Endothelial cell of hepatic sinusoid (primary cell): ENCODE results near the gene PROCA1.
"Not testable (repeated sequence)": the region's sequence is repeated elsewhere in the genome, so short reads cannot be mapped to it uniquely, and the experiment has no call there.

Experiments
- in situ Hi-C: cut with HindIII; loops from 2 replicates; pipeline ENCODE4 v1.10.0; 2017; ENCODE audit warnings: low sequenced_read_pairs

The PROCA1 gene

DNA sequence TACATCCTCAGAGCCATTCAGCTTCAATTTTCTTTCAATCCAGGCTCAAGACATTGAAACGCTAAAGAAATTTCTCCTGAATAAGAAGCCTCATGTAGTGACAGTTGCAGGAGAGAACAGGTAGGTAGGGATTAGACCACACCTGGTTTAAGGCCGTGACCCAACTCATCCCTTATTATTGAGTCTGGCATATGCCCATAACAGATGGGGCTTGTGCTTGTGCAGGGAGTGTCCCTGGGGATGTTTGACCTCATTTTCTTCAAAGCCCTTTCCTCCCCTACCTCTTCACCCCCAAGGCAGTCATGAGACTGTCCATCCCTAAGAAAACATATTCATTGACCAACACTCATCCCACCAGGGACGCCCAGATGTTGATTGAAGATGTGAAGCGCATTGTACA lies 25.4 kb downstream of the PROCA1 start:
- in situ Hi-C loops = no loop called here

DNA sequence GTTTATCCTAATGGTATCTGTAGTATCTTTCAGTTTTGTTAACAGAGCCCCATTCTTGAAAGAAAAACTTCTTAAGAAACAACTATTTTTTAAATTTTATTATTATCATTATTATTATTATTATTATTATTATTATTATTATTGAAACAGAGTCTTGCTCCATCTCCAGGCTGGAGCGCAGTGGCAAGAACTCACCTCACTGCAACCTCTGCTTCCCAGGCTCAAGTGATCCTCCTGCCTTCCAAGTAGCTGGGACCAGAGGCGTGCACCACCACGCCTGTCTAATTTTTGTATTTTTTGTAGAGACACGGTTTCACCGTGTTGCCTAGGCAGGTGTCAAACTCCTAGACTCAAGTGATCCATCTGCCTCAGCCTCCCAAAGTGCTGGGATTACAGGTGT lies 26.3 kb downstream of the PROCA1 start:
- in situ Hi-C loops = no loop called here

DNA sequence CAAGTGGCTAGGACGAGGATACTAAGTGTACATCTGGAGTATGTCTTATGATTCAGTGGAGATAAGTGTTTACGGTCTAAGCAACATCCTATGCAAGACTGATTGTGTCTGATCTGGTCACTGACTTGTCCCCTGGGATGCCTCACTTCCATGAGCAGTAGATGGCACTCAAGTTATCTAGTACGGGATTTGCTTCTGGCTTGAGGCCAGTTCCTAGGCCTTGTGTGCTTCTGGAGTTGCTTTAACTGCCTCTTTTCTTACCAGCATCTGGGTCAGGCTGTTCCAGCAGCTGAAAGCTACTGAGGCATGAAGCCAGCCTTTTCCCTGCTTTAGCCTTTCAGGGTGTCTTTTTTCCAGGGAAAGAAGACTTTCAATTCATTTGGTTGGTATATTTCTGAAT lies 26.7 kb downstream of the PROCA1 start:
- in situ Hi-C loops = no loop called here

- in situ Hi-C loops = no loop called here
These were observed 29.0 kb downstream of the PROCA1 start for GRCh38 chr17:28682655-28683054.

- in situ Hi-C loops = no loop called here
These were observed 35.7 kb downstream of the PROCA1 start for GRCh38 chr17:28675980-28676379.

DNA sequence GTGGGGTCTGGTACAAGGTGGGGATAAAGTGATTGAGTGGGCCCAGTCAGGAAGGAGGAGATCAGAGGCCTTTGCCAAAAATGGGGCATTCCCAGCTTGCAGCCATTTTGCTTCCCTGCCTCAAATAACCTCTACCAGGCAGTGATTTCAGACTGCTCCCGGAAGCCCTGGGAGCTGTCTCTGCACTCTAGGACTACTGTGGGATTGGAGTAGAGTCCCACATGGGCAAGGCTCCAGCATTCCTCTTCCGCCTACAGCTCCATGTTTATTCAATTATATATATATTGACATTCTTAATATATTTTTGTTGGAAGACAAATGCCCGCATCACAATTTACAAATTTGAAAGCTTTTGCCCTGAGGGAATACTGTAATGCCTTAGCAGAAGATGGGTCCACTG lies 36.2 kb downstream of the PROCA1 start:
- in situ Hi-C loops = no loop called here

- in situ Hi-C loops = loop anchor here (5.0 to 10.0 kb wide), 2 partner anchors 43 to 55 kb away; partner anchors contain the start of genes NEK8 and TLCD1
These were observed 41.8 kb downstream of the PROCA1 start for GRCh38 chr17:28669918-28670317.

DNA sequence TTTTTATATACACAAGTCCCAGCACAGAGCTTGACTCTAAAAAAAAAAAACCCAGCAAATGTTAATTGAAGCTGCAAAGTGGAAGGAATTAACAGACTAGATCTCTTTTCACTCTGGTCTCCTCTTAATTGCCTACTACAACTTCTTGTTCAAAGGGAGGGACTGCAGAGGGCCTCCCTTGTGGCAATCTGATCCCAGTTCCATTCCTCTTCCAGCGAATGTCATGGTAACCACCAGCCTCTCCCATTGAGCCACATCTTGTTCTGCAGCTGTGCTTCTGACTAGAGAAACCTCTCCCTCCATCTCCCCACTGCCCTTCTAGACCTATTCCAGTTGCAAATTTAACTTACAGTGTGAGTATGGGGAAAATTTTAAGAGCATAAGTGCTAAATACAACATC lies 43.8 kb downstream of the PROCA1 start:
- in situ Hi-C loops = loop anchor here (10.0 kb wide), 1 partner anchor 57 kb away; the partner anchor contains the start of genes NEK8 and TLCD1

- in situ Hi-C loops = loop anchor here (10.0 kb wide), 1 partner anchor 59 kb away; the partner anchor contains the start of genes NEK8 and TLCD1
These were observed 45.7 kb downstream of the PROCA1 start for GRCh38 chr17:28665994-28666393.

DNA sequence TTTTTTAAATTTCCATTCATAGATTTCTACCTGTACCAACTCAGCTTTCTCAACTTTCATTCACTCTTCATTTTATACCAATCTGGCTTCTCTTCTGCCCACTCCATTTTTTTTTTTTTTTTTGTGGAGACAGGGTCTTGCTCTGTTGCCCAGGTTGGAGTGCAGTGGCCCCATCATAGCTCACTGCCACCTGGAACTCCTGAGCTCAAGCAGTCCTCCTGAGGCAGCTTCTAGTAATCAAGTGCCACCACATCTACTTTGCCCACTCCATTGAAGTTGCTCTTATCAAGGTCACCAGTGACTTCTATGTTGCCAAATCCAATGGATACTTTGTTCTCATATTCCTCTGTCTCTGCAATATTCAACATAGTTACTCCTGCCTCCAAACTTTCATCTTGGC lies 48.0 kb downstream of the PROCA1 start:
- in situ Hi-C loops = loop anchor here (10.0 kb wide), 1 partner anchor 61 kb away; the partner anchor contains the start of genes NEK8 and TLCD1

DNA sequence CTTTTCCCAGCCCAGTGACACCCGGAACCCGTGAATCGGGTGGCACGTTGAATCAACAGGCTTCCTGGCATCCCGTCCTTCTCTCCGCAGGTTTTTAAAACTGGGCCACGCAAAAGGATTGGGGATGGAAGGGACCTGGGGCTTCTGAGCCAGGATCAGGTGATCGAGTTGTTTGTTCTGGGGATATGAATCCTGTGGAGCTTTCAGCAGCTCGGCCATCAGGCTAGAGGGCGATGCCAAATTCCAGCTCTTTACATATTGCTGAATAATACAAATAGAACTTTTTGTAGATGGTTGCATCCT lies 49.2 kb downstream of the PROCA1 start:
- in situ Hi-C loops = loop anchor here (10.0 kb wide), 1 partner anchor 62 kb away; the partner anchor contains the start of genes NEK8 and TLCD1

GRCh38 chr17:28661635-28662526 lies 49.8 kb downstream of the PROCA1 start, which contains the start of the genes SDF2 and SUPT6H:
Gene SDF2 (minus strand): TSS chr17:28661906. CDS start chr17:28661876, 30 bp downstream.
Gene SUPT6H (plus strand): TSS chr17:28662205. CDS start chr17:28673402, 11,197 bp downstream.
- in situ Hi-C loops = loop anchor here (10.0 kb wide), 1 partner anchor 63 kb away; the partner anchor contains the start of genes NEK8 and TLCD1

GRCh38 chr17:28659497-28659881 lies 52.2 kb downstream of the PROCA1 start:
- in situ Hi-C loops = not testable (repeated sequence)

- in situ Hi-C loops = not testable (repeated sequence)
These were observed 52.8 kb downstream of the PROCA1 start for GRCh38 chr17:28658766-28659496.

DNA sequence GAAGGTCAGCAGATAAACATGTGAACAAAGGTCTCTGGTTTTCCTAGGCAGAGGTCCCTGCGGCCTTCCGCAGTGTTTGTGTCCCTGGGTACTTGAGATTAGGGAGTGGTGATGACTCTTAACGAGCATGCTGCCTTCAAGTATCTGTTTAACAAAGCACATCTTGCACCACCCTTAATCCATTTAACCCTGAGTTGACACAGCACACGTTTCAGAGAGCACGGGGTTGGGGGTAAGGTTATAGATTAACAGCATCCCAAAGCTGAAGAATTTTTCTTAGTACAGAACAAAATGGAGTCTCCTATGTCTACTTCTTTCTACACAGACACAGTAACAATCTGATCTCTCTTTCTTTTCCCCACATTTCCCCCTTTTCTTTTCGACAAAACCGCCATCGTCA lies 53.3 kb downstream of the PROCA1 start:
- in situ Hi-C loops = not testable (repeated sequence)

GRCh38 chr17:28657756-28658155 lies 53.9 kb downstream of the PROCA1 start:
- in situ Hi-C loops = no loop called here

GRCh38 chr17:28655160-28655559 lies 56.5 kb downstream of the PROCA1 start:
- in situ Hi-C loops = no loop called here
